Activated naive CD8-positive, alpha-beta T cell treated with anti-CD3 and anti-CD28 coated beads, Interleukin-2, amount 10 ng/mL, durations not matched to agents 7 days and 5 days (primary cell): ENCODE results near the gene GJD3. TPM values are rescaled to one million over a fixed set of nuclear protein-coding genes. Genes with fewer than 3 reads are reported as not detected.

Experiments
- ATAC-seq: fragments of 150-1000 bp; cut with Tn5 transposase; one replicate; pipeline ENCODE4 v1.10.0; 2021; ENCODE audit warnings: low read depth, moderate library complexity
- POLR2A ChIA-PET: fragments of 350-600 bp; sonication (Branson Sonifier 250); formaldehyde crosslinking; loops from one replicate; lab custom pipeline; 2021; ENCODE audit warnings: antibody characterized with exemption; lab: Charles Lee
- DNase-seq: peaks from one replicate; pipeline ENCODE4 v3.0.0; 2021
- H3K27ac Mint-ChIP-seq: one replicate; pipeline ENCODE4 v1.8.0; 2022; ENCODE audit warnings: mild to moderate bottlenecking, mixed read lengths
- H3K27me3 Mint-ChIP-seq: one replicate; pipeline ENCODE4 v1.8.0; 2022; ENCODE audit warnings: mild to moderate bottlenecking, moderate library complexity, mixed read lengths
- H3K36me3 Mint-ChIP-seq: one replicate; pipeline ENCODE4 v1.8.0; 2021; ENCODE audit warnings: mild to moderate bottlenecking, mixed read lengths
- H3K4me1 Mint-ChIP-seq: one replicate; pipeline ENCODE4 v1.8.0; 2021; ENCODE audit warnings: mixed read lengths
- H3K4me3 Mint-ChIP-seq: one replicate; pipeline ENCODE4 v1.8.0; 2022; ENCODE audit warnings: mild to moderate bottlenecking, moderate library complexity, mixed read lengths
- H3K9me3 Mint-ChIP-seq: one replicate; pipeline ENCODE4 v1.8.0; 2021; ENCODE audit warnings: mixed read lengths
- total RNA-seq, 2 experiments: library from RNA; stranded (reverse); gene quantifications; one replicate each; pipeline ENCODE4 v1.2.3, GENCODE V29; 2021

GJD3 gene
- total RNA-seq, 2 experiments from 2014 or later, result 0.48 TPM; not detected in 1

- DNase-seq, result peak; percentile 57
- Mint-ChIP-seq H3K4me1 (peaks cover 66% of the 10 kb centered on the region), H3K27ac (peak overlapping the region; percentile 98), H3K9me3 (no peaks in the 10 kb centered on the region), H3K27me3 (no peaks in the 10 kb centered on the region), H3K36me3 (peaks cover 13% of the 10 kb centered on the region), H3K4me3 (peak overlapping the region; percentile 99)
- POLR2A ChIA-PET, result interaction anchor here (1.0 to 14.9 kb wide), 8 partner anchors 8 to 101 kb away, joined by 3 to 170 read pairs (median 10); partner anchors contain the start of genes RARA and WIPF2
- no peak for ATAC-seq
Observed at GRCh38 chr17:40319651-40320540, 44.6 kb downstream of the GJD3 start.

GRCh38 chr17:40318830-40319391 lies 45.6 kb downstream of the GJD3 start:
- Mint-ChIP-seq H3K4me1 (peaks cover 65% of the 10 kb centered on the region), H3K36me3 (peaks cover 13% of the 10 kb centered on the region), H3K4me3 (peak overlapping the region; percentile 99), H3K27me3 (no peaks in the 10 kb centered on the region), H3K27ac (peak overlapping the region; percentile 98), H3K9me3 (no peaks in the 10 kb centered on the region)
- peak; percentile 52 for DNase-seq
- POLR2A ChIA-PET, result interaction anchor here (0.6 to 14.9 kb wide), 8 partner anchors 9 to 100 kb away, joined by 4 to 170 read pairs (median 10); partner anchors contain the start of genes RARA and WIPF2
- no peak for ATAC-seq

DNA sequence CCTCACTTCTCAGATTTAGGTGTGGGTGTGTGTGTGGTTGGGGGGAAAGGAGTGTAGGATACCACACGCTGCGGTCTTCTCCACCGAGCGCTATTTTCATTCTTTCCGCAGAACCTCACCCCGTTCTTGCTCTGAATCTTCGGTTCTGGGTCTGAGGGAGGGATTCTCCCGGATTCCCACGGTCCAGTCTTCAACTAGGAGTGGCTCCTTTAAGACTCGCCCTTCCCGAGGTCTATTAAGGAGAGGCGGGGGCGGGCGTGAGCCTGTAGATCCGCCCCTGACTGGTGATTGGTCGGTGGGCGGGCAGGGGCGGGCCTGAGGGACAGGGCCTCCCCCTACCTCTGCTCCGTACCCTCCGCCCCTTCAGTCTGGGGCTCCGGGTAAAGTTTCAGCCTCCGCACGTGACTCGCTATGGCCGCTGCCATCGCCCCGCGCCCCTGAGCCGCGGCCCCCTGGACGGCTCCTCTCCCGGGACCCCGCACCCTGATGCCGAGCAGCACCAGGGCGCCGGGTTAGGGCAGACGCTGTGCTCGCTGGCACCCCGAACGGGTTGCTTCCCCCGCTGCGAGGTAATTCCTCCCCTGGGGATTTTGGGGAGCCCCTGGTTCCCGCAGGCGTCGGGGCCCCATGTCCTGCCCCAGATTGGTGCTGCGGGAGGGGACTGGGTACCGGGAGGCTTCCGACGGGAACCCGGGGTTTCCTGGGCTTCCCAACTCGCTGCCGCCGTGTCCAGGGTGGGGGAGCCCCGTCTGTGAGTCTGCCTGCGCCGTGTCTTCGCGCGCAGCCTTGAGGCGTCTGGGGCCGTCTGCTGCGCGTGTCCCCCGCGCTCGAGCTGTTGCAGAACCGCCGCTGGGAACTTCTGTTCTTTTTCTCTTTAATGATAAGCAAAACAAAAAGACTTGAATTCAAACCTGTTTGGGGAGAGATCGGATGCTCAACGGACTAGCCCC lies 46.4 kb downstream of the GJD3 start:
- DNase-seq, result peak; percentile 91
- H3K27ac Mint-ChIP-seq, result peak overlapping the region; percentile 98
- peaks cover 65% of the 10 kb centered on the region for H3K4me1 Mint-ChIP-seq
- no peaks in the 10 kb centered on the region for H3K27me3 Mint-ChIP-seq
- H3K4me3 Mint-ChIP-seq, result peak overlapping the region; percentile 99
- peaks cover 13% of the 10 kb centered on the region for H3K36me3 Mint-ChIP-seq
- POLR2A ChIA-PET, result interaction anchor here (0.6 to 14.9 kb wide), 13 partner anchors 10 to 100 kb away, joined by 3 to 170 read pairs (median 7); partner anchors contain the start of genes GJD3, RARA and WIPF2
- ATAC-seq, result peak; percentile 67
- H3K9me3 Mint-ChIP-seq, result no peaks in the 10 kb centered on the region

GRCh38 chr17:40317345-40317873 lies 47.1 kb downstream of the GJD3 start:
- DNase-seq (peak; percentile 61), ATAC-seq (no peak)
- peaks cover 61% of the 10 kb centered on the region for H3K4me1 Mint-ChIP-seq
- peak overlapping the region; percentile 99 for H3K4me3 Mint-ChIP-seq
- H3K27ac Mint-ChIP-seq, result peak overlapping the region; percentile 86
- POLR2A ChIA-PET, result interaction anchor here (0.7 to 3.1 kb wide), 7 partner anchors 10 to 99 kb away, joined by 3 to 21 read pairs (median 6); partner anchors contain the start of genes GJD3 and WIPF2
- H3K27me3 Mint-ChIP-seq, result no peaks in the 10 kb centered on the region
- H3K36me3 Mint-ChIP-seq, result peaks cover 13% of the 10 kb centered on the region
- H3K9me3 Mint-ChIP-seq, result no peaks in the 10 kb centered on the region

- H3K4me1 Mint-ChIP-seq, result peaks cover 67% of the 10 kb centered on the region
- H3K36me3 Mint-ChIP-seq, result peaks cover 12% of the 10 kb centered on the region
- no peaks in the 10 kb centered on the region for H3K9me3 Mint-ChIP-seq
- no peak overlapping the region for H3K27ac Mint-ChIP-seq
- POLR2A ChIA-PET, result interaction anchor here (0.7 to 3.1 kb wide), 11 partner anchors 9 to 98 kb away, joined by 3 to 21 read pairs (median 4); partner anchors contain the start of genes CDC6, GJD3 and WIPF2
- DNase-seq (no peak), ATAC-seq (no peak)
- H3K27me3 Mint-ChIP-seq, result no peaks in the 10 kb centered on the region
- H3K4me3 Mint-ChIP-seq, result peak overlapping the region; percentile 99
Observed at GRCh38 chr17:40316571-40317344, 47.8 kb downstream of the GJD3 start.

- ATAC-seq, result no peak
Observed at GRCh38 chr17:40315678-40316570, 48.6 kb downstream of the GJD3 start.

DNA sequence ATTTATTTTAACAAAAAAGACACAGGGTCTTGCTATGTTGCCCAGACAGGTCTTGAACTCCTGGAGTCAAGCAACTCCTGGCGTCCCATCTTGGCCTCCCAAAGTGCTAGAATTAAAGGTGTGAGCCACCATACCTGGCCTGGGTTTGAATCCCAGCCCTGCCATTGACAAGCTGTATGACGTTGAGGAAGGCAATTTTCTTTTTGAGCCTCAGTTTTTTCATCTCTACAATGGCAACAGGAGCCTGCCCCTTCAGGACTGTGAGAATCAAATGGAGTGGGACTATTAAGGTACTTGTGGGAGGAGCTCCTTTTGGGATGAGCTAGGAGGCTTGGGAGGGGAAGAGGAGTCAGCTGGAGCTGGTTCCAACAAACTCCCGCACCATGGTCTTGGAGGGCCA lies 49.3 kb downstream of the GJD3 start:
- no peak for DNase-seq
- ATAC-seq, result no peak
- Mint-ChIP-seq H3K9me3 (no peaks in the 10 kb centered on the region), H3K36me3 (peaks cover 10% of the 10 kb centered on the region), H3K27me3 (no peaks in the 10 kb centered on the region), H3K4me3 (no peak overlapping the region), H3K4me1 (peaks cover 71% of the 10 kb centered on the region), H3K27ac (peak overlapping the region; percentile 82)
- POLR2A ChIA-PET, result interaction anchor here (1.1 to 1.9 kb wide), 6 partner anchors 12 to 28 kb away, joined by 3 to 7 read pairs (median 4); partner anchors contain the start of gene CDC6

More at GRCh38 chr17:40315678-40316570, 48.6 kb downstream of the GJD3 start:
- Mint-ChIP-seq H3K27me3 (no peaks in the 10 kb centered on the region), H3K27ac (peak overlapping the region; percentile 82), H3K36me3 (peaks cover 11% of the 10 kb centered on the region), H3K9me3 (no peaks in the 10 kb centered on the region), H3K4me3 (peak overlapping the region; percentile 53), H3K4me1 (peaks cover 72% of the 10 kb centered on the region)
- POLR2A ChIA-PET, result interaction anchor here (1.1 to 2.3 kb wide), 7 partner anchors 11 to 28 kb away, joined by 3 to 13 read pairs (median 4); partner anchors contain the start of gene CDC6
- DNase-seq, result peak; percentile 46

DNA sequence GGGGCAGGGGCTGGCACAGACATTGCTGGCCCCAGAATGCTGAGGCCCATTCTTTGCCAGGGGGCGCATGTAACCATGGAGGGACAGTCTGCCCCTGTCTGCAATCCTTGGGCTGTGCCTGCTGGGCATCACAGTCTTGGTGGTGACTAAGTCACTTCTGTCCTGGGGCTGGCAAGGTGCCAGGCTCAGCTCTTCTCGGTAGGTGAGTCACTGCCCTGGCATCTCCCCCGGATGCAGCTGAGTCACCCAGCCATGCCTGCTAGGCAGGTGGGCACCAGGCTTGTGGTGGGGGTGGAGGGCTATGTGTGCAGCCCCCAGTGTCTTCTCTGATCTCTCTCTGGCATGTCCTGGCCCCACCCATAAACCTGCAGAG lies 50.0 kb downstream of the GJD3 start:
- H3K36me3 Mint-ChIP-seq, result peaks cover 3% of the 10 kb centered on the region
- peak; percentile 53 for DNase-seq
- H3K9me3 Mint-ChIP-seq, result no peaks in the 10 kb centered on the region
- H3K4me1 Mint-ChIP-seq, result peaks cover 69% of the 10 kb centered on the region
- ATAC-seq, result no peak
- H3K4me3 Mint-ChIP-seq, result no peak overlapping the region
- no peak overlapping the region for H3K27ac Mint-ChIP-seq
- POLR2A ChIA-PET, result interaction anchor here (1.1 to 1.9 kb wide), 4 partner anchors 8 to 173 kb away, joined by 3 to 7 read pairs (median 4); no protein-coding TSS in a partner anchor
- no peaks in the 10 kb centered on the region for H3K27me3 Mint-ChIP-seq

GRCh38 chr17:40313668-40314583 lies 50.6 kb downstream of the GJD3 start:
- Mint-ChIP-seq H3K27me3 (no peaks in the 10 kb centered on the region), H3K4me1 (peaks cover 73% of the 10 kb centered on the region), H3K27ac (peak overlapping the region; percentile 57), H3K36me3 (peaks cover 2% of the 10 kb centered on the region), H3K9me3 (no peaks in the 10 kb centered on the region), H3K4me3 (no peak overlapping the region)
- POLR2A ChIA-PET, result interaction anchor here (0.7 to 1.4 kb wide), 3 partner anchors 9 to 174 kb away, joined by 3 read pairs; no protein-coding TSS in a partner anchor
- ATAC-seq (no peak), DNase-seq (no peak)
